IMR-90 (cell line): Measurements from ENCODE around the gene ISOC2. TPM values are rescaled to one million over a fixed set of nuclear protein-coding genes. Genes with fewer than 3 reads are reported as not detected.
"Not testable (repeated sequence)": the region's sequence is repeated elsewhere in the genome, so short reads cannot be mapped to it uniquely, and the experiment has no call there.

Experiments used
- ATAC-seq: fragments of 200-7000 bp; cut with Tn5 transposase; 2 replicates; pipeline ENCODE4 v1.9.1; 2020; ENCODE audit warnings: low read depth, mild to moderate bottlenecking, moderate library complexity
- BruUV-seq: library from RNA; stranded (reverse); fragments of 400-500 nt; replicated peaks from 2 replicates; lab custom pipeline; 2021; lab: Mats Ljungman, UMichigan
- CTCF ChIA-PET: fragments of 300-600 bp; formaldehyde crosslinking; extraction: SDS; loops from one replicate; lab custom pipeline; 2021; ENCODE audit warnings: antibody characterized with exemption; lab: Yijun Ruan, JAX
- POLR2A ChIA-PET: fragments of 300-600 bp; sonication (Branson Sonifier 250); formaldehyde crosslinking; loops from one replicate; lab custom pipeline; 2022; ENCODE audit warnings: antibody characterized with exemption; ENCODE audit not compliant: unreplicated experiment; lab: Charles Lee
- DNase-seq: peaks from one replicate; pipeline ENCODE4 v3.0.0; 2013
- H2AFZ ChIP-seq: replicated peaks from 2 replicates; pipeline ENCODE3; 2013; ENCODE audit warnings: low read length, mild to moderate bottlenecking; ENCODE audit not compliant: poor library complexity
- H2AK5ac ChIP-seq: 2 replicates; pipeline ENCODE4 v1.6.1; 2013; ENCODE audit warnings: low read depth, low read length, inconsistent platforms
- H2AK9ac ChIP-seq: replicated peaks from 2 replicates; pipeline ENCODE3; 2013; ENCODE audit warnings: mild to moderate bottlenecking, low read depth, low read length, moderate library complexity; ENCODE audit not compliant: poor library complexity
- H2BK120ac ChIP-seq: 2 replicates; pipeline ENCODE4 v1.6.1; 2013; ENCODE audit warnings: low read depth, low read length, inconsistent platforms
- H2BK15ac ChIP-seq: 3 replicates; pipeline ENCODE4 v1.6.1; 2013; ENCODE audit warnings: low read depth, low read length, inconsistent platforms
- H2BK20ac ChIP-seq: 2 replicates; pipeline ENCODE4 v1.6.1; 2013; ENCODE audit warnings: low read depth, mild to moderate bottlenecking, inconsistent platforms, low read length, moderate library complexity
- H2BK5ac ChIP-seq: 2 replicates; pipeline ENCODE4 v1.6.1; 2013; ENCODE audit warnings: mild to moderate bottlenecking, low read depth, low read length, inconsistent platforms; ENCODE audit not compliant: poor library complexity, severe bottlenecking
- H3K14ac ChIP-seq: replicated peaks from 2 replicates; pipeline ENCODE4 v1.6.1; 2013; ENCODE audit warnings: low read depth, low read length, inconsistent platforms
- H3K18ac ChIP-seq: 2 replicates; pipeline ENCODE4 v1.6.1; 2013; ENCODE audit warnings: low read depth, low read length, control low read depth
- H3K23ac ChIP-seq: 2 replicates; pipeline ENCODE4 v1.6.1; 2013; ENCODE audit warnings: low read depth, low read length, inconsistent platforms
- H3K27ac ChIP-seq: 2 replicates; pipeline ENCODE4 v1.5.1; 2013; ENCODE audit warnings: mild to moderate bottlenecking, control low read depth, low read length; ENCODE audit not compliant: insufficient read depth
- H3K27me3 ChIP-seq: 2 replicates; pipeline ENCODE4 v1.6.1; 2013; ENCODE audit warnings: low read length; ENCODE audit not compliant: control insufficient read depth, insufficient read depth
- H3K36me3 ChIP-seq: 2 replicates; pipeline ENCODE4 v1.6.1; 2013; ENCODE audit warnings: low read length, mixed read lengths; ENCODE audit not compliant: control insufficient read depth, insufficient read depth
- H3K4ac ChIP-seq: 2 replicates; pipeline ENCODE4 v1.6.1; 2013; ENCODE audit warnings: low read depth, low read length, inconsistent platforms
- H3K4me1 ChIP-seq: 2 replicates; pipeline ENCODE4 v1.6.1; 2013; ENCODE audit warnings: low read length, mixed read lengths; ENCODE audit not compliant: control insufficient read depth, insufficient read depth
- H3K4me2 ChIP-seq: 2 replicates; pipeline ENCODE4 v1.6.1; 2013; ENCODE audit warnings: low read depth, mild to moderate bottlenecking, control low read depth, low read length, moderate library complexity
- H3K4me3 ChIP-seq: 2 replicates; pipeline ENCODE4 v1.5.1; 2013; ENCODE audit warnings: low read depth, mild to moderate bottlenecking, control low read depth, low read length, moderate library complexity; ENCODE audit not compliant: insufficient read depth
- H3K56ac ChIP-seq: 2 replicates; pipeline ENCODE4 v1.6.1; 2013; ENCODE audit warnings: low read length, inconsistent platforms; ENCODE audit not compliant: insufficient read depth; ENCODE audit errors: extremely low read depth
- H3K79me1 ChIP-seq, 2 experiments: 2 replicates each; pipeline ENCODE4 v1.6.1; 2013; ENCODE audit warnings: low read length in 2 of 2, inconsistent platforms in 1 of 2, low read depth in 1 of 2
- H3K9ac ChIP-seq: 2 replicates; pipeline ENCODE4 v1.6.1; 2013; ENCODE audit warnings: low read depth, low read length, control low read depth
- H3K9me1 ChIP-seq: 2 replicates; pipeline ENCODE4 v1.6.1; 2013; ENCODE audit warnings: low read length, inconsistent platforms; ENCODE audit not compliant: insufficient read depth
- H3K9me3 ChIP-seq: 2 replicates; pipeline ENCODE4 v1.6.1; 2013; ENCODE audit warnings: low read length; ENCODE audit not compliant: control insufficient read depth, insufficient read depth
- H4K20me1 ChIP-seq: 2 replicates; pipeline ENCODE4 v1.6.1; 2013; ENCODE audit warnings: low read length, inconsistent platforms; ENCODE audit not compliant: insufficient read depth
- H4K5ac ChIP-seq: 2 replicates; pipeline ENCODE4 v1.6.1; 2013; ENCODE audit warnings: mild to moderate bottlenecking, low read depth, low read length, control low read depth
- H4K8ac ChIP-seq, 2 experiments: 2 replicates each; pipeline ENCODE4 v1.6.1; 2013; ENCODE audit warnings: low read depth in 2 of 2, low read length in 2 of 2, control low read depth in 1 of 2, inconsistent platforms in 1 of 2
- H4K91ac ChIP-seq: 2 replicates; pipeline ENCODE4 v1.6.1; 2013; ENCODE audit warnings: low read depth, low read length, inconsistent platforms; ENCODE audit not compliant: insufficient read depth
- CHD1 ChIP-seq: IDR thresholded peaks from 2 replicates; pipeline ENCODE4 v1.6.1; 2012; ENCODE audit warnings: low read depth, low read length, improper control_type of control experiment
- NFE2L2 ChIP-seq: fragments of 150-350 bp; IDR thresholded peaks from 2 replicates; pipeline ENCODE4 v1.6.1; 2016; ENCODE audit warnings: low read depth, mild to moderate bottlenecking, low read length
- POLR2A ChIP-seq: IDR thresholded peaks from 2 replicates; pipeline ENCODE4 v1.6.1; 2012; ENCODE audit warnings: mild to moderate bottlenecking, low read depth, low read length
- WGBS, 2 experiments: methylation state at CpG; one replicate each; pipeline versions ENCODE4 v1.1.5 to v1.1.7; 2013; ENCODE audit warnings: missing lambda C conversion rate in 2 of 2; ENCODE audit not compliant: insufficient read length in 1 of 2; ENCODE audit errors: extremely low coverage in 2 of 2; 5-methylcytosine and 5-hydroxymethylcytosine counted together
- dilution Hi-C: fragments of 300-500 bp; cut with HindIII; formaldehyde crosslinking; loops from one replicate; pipeline ENCODE4 v1.14.3; 2018; ENCODE audit warnings: low sequenced_read_pairs; ENCODE audit not compliant: unreplicated experiment
- in situ Hi-C: fragments of 300-500 bp; cut with MboI; formaldehyde crosslinking; loops from 3 replicates; pipeline ENCODE4 v1.14.3; 2019; ENCODE audit warnings: low sequenced_read_pairs, inconsistent platforms, mixed read lengths
- intact Hi-C: fragments of 100-400 bp; cut with micrococcal nuclease; formaldehyde crosslinking; loops from 2 replicates; pipeline ENCODE4 v1.10.0; 2022
- polyA plus RNA-seq, 3 experiments: library from polyadenylated mRNA; depleted of rRNA; stranded (reverse); fragments of >200 nt; gene quantifications; 2 replicates each; pipeline ENCODE4 v1.2.3, GENCODE V29; 2012; ENCODE audit warnings: low replicate concordance in 1 of 3
- total RNA-seq: library from RNA; depleted of rRNA; stranded (reverse); fragments of >200 nt; gene quantifications from 2 replicates; pipeline ENCODE4 v1.2.3, GENCODE V29; 2012

The ISOC2 gene
- total and polyA plus RNA-seq, 2 of the 4 experiments (the other 2 are of a cell fraction) = 56.1 to 82.1 TPM

DNA sequence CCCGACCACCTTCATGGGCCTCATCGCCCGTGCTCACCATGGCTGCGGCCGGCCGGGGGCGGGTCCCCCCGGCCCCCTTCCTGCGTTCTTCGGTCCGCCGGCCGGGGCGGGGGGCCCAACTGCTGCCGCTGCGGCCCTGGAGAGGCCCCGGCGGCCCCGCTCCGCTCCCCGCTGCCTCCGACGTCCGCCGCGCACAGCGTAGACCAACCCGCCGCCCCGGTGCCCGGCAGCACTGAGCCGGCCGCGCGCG is 54.0 kb downstream of the ISOC2 start, which contains the start of gene UBE2S:
UBE2S (minus strand) TSS at position 239 of the 250 bp plus-strand sequence; CDS start at position 40, 199 bp downstream.
- peaks cover 42% of the 10 kb centered on the region for H4K20me1 ChIP-seq
- H3K27me3 ChIP-seq, BruUV-seq, H3K9me3 ChIP-seq, CTCF ChIA-PET, dilution Hi-C loops, in situ Hi-C loops, DNase-seq: not testable (repeated sequence)
- H3K4me2 ChIP-seq = peak within 1 kb of the TSS; percentile 98
- H2BK15ac ChIP-seq = peak within 1 kb of the TSS; percentile 100
- peak within 1 kb of the TSS; percentile 76 for H3K9ac ChIP-seq
- POLR2A ChIA-PET = interaction anchor here (0.7 to 1.4 kb wide), 5 partner anchors 11 to 142 kb away, joined by 3 to 9 read pairs (median 4); no protein-coding TSS in a partner anchor
- H3K4me1 ChIP-seq = peaks cover 17% of the 10 kb centered on the region
- H3K56ac ChIP-seq = peak within 1 kb of the TSS; percentile 95
- peaks cover 7 to 37% of the 10 kb centered on the region in 2 experiments for H3K79me1 ChIP-seq
- intact Hi-C loops = loop anchor here (5.0 kb wide), 1 partner anchor 95 kb away; no protein-coding TSS in a partner anchor
- H3K36me3 ChIP-seq = peaks cover 25% of the 10 kb centered on the region
- peak within 1 kb of the TSS; percentile 83 for H2BK20ac ChIP-seq
- H3K9me1 ChIP-seq = peaks cover 19% of the 10 kb centered on the region
- peak within 1 kb of the TSS; percentile 96 for H2AFZ ChIP-seq
- H4K5ac ChIP-seq = peak within 1 kb of the TSS; percentile 99
- H3K27ac ChIP-seq = peak within 1 kb of the TSS; percentile 94
- H3K18ac ChIP-seq = peak within 1 kb of the TSS; percentile 96
- H2AK9ac ChIP-seq = peak within 1 kb of the TSS; percentile 100
- H3K14ac ChIP-seq = peak within 1 kb of the TSS; percentile 99
- peak within 1 kb of the TSS; percentile 100 for H4K8ac ChIP-seq
- TF ChIP-seq POLR2A = peak; percentile 99
- TF ChIP-seq NFE2L2 = peak; percentile 33; the same call in 1 of the 2 replicates
- peak; percentile 94 for TF ChIP-seq CHD1
- peak; percentile 3 for ATAC-seq
- H4K91ac ChIP-seq = peak within 1 kb of the TSS; percentile 100
- H2AK5ac ChIP-seq = peak within 1 kb of the TSS; percentile 99
- peak within 1 kb of the TSS; percentile 64 for H3K4me3 ChIP-seq
- WGBS, 2 experiments = 0% methylated on average over 6 of the region's 36 CpGs; no CpG with 5 or more reads in 1 of the 2 experiments
- H3K23ac ChIP-seq = peak within 1 kb of the TSS; percentile 96
- peak within 1 kb of the TSS; percentile 98 for H2BK120ac ChIP-seq
- H3K4ac ChIP-seq = peak within 1 kb of the TSS; percentile 100
- peak within 1 kb of the TSS; percentile 94 for H2BK5ac ChIP-seq
